ENCODE data around the gene FLRT1. TPM values are rescaled to one million over a fixed set of nuclear protein-coding genes. Genes with fewer than 3 reads are reported as not detected.

Gene FLRT1
- total RNA-seq, 4 donors from 2014 or later: not detected

GRCh38 chr11:64080390-64080789, 44.7 kb downstream of the FLRT1 start:
- TF ChIP-seq CTCF (IDR thresholded peaks at IDR 0.05): no peak
- DNase-seq (ENCODE audit: low spot score) (no peak), ATAC-seq (ENCODE audit: low FRiP score) (no peak)

GRCh38 chr11:64081745-64082442, 46.2 kb downstream of the FLRT1 start:
- ATAC-seq (ENCODE audit: low FRiP score): no peak
- no peak for DNase-seq (ENCODE audit: low spot score)
- no peak for TF ChIP-seq CTCF (IDR thresholded peaks at IDR 0.05)

- no peak for ATAC-seq (ENCODE audit: low FRiP score)
- DNase-seq (ENCODE audit: low spot score): no peak
- no peak for TF ChIP-seq CTCF (IDR thresholded peaks at IDR 0.05)
Measured at GRCh38 chr11:64083398-64084080, 47.8 kb downstream of the FLRT1 start.

GRCh38 chr11:64084146-64084950, 48.6 kb downstream of the FLRT1 start:
- DNase-seq (ENCODE audit: low spot score): no peak
- TF ChIP-seq CTCF (IDR thresholded peaks at IDR 0.05): no peak
- ATAC-seq (ENCODE audit: low FRiP score): no peak

- ATAC-seq (ENCODE audit: low FRiP score): no peak
- TF ChIP-seq CTCF (IDR thresholded peaks at IDR 0.05): no peak
- DNase-seq (ENCODE audit: low spot score): no peak
Measured at GRCh38 chr11:64084951-64085710, 49.4 kb downstream of the FLRT1 start.

Other genes starting within 250 kb of the FLRT1 start
- gene SPINDOC, start 222.5 kb upstream of the FLRT1 start, total RNA-seq: 10 to 100 TPM in 1 of 4 donors, 1 to 10 TPM in 3; 7.3 to 12.8 (median 8.6) TPM
- gene MARK2, start 196.8 kb upstream of the FLRT1 start, total RNA-seq: 10 to 100 TPM; 14.8 to 27.1 (median 23.4) TPM
- under 1 TPM in 1 of 4 donors, not detected in 3; 0.32 TPM for gene RCOR2, start 118.8 kb upstream of the FLRT1 start, total RNA-seq
- 10 to 100 TPM in 2 of 4 donors, 1 to 10 TPM in 2; 5.4 to 14.5 (median 8.2) TPM for gene NAA40, start 96.9 kb upstream of the FLRT1 start, total RNA-seq
- 100 to 1,000 TPM; 265 to 424 (median 362) TPM for gene COX8A, start 61.3 kb upstream of the FLRT1 start, total RNA-seq
- 10 to 100 TPM; 44.4 to 59.2 (median 52.5) TPM for gene OTUB1, start 49.5 kb upstream of the FLRT1 start, total RNA-seq
- gene MACROD1, start 130.2 kb downstream of the FLRT1 start, total RNA-seq: 10 to 100 TPM; 13.8 to 40.9 (median 26.2) TPM
- 100 to 1,000 TPM in 2 of 4 donors, 10 to 100 TPM in 2; 73.0 to 174 (median 135) TPM for gene STIP1, start 150.2 kb downstream of the FLRT1 start, total RNA-seq
- gene FERMT3, start 170.8 kb downstream of the FLRT1 start, total RNA-seq: 100 to 1,000 TPM in 1 of 4 donors, 10 to 100 TPM in 3; 35.0 to 101 (median 45.6) TPM
- 10 to 100 TPM; 26.3 to 56.6 (median 37.3) TPM for gene TRPT1, start 190.3 kb downstream of the FLRT1 start, total RNA-seq
- gene NUDT22, start 190.3 kb downstream of the FLRT1 start, total RNA-seq: 10 to 100 TPM; 22.8 to 47.8 (median 38.0) TPM
- 10 to 100 TPM; 19.2 to 25.8 (median 21.6) TPM for gene DNAJC4, start 194.6 kb downstream of the FLRT1 start, total RNA-seq
- 100 to 1,000 TPM in 3 of 4 donors, 10 to 100 TPM in 1; 89.2 to 172 (median 149) TPM for gene VEGFB, start 198.7 kb downstream of the FLRT1 start, total RNA-seq
- gene FKBP2, start 205.2 kb downstream of the FLRT1 start, total RNA-seq: 10 to 100 TPM; 41.8 to 78.5 (median 49.5) TPM
- 100 to 1,000 TPM in 1 of 4 donors, 10 to 100 TPM in 3; 95.0 to 140 (median 97.9) TPM for gene PPP1R14B, start 211.0 kb downstream of the FLRT1 start, total RNA-seq
- 10 to 100 TPM; 14.7 to 26.5 (median 19.7) TPM for gene PLCB3, start 215.6 kb downstream of the FLRT1 start, total RNA-seq
- gene BAD, start 248.7 kb downstream of the FLRT1 start, total RNA-seq: 10 to 100 TPM; 47.9 to 89.7 (median 78.8) TPM
- gene GPR137, start 249.9 kb downstream of the FLRT1 start, total RNA-seq: 10 to 100 TPM in 3 of 4 donors, 1 to 10 TPM in 1; 8.2 to 20.6 (median 12.7) TPM

Data from omental fat pad (tissue), 4 donors.